ENCODE measurements around the gene UROS.

- no peak for TF ChIP-seq CTCF (IDR thresholded peaks at IDR 0.05)
- TF ChIP-seq ZFX (IDR thresholded peaks at IDR 0.05; ENCODE audit: borderline replicate concordance), result no peak
Measured at GRCh38 chr10:125765835-125766234, 57.2 kb downstream of the UROS start.
